Central memory CD8-positive, alpha-beta T cell (primary cell): ENCODE measurements around the gene FSCN2.
A peak's percentile ranks its signal among the peaks of the same experiment; 100 is the strongest.

ENCODE experiments used
- ATAC-seq: fragments of 150-1000 bp; cut with Tn5 transposase; replicated peaks from 2 replicates; pipeline ENCODE4 v1.10.0; 2022; ENCODE audit warnings: mild to moderate bottlenecking, moderate FRiP score, moderate number of reproducible peaks; ENCODE audit not compliant: poor library complexity, severe bottlenecking; ENCODE audit errors: extremely low read depth
- DNase-seq, 2 donors: peaks; one replicate each; pipeline ENCODE4 v3.0.0; 2021; ENCODE audit warnings: low spot score in 2 of 2
- H3K27ac Mint-ChIP-seq: one replicate; pipeline ENCODE4 v1.8.0; 2022; ENCODE audit warnings: low read depth, mild to moderate bottlenecking, moderate library complexity, mixed read lengths
- H3K27me3 Mint-ChIP-seq: one replicate; pipeline ENCODE4 v1.8.0; 2022; ENCODE audit warnings: mixed read lengths
- H3K36me3 Mint-ChIP-seq: one replicate; pipeline ENCODE4 v1.8.0; 2022; ENCODE audit warnings: mild to moderate bottlenecking, moderate library complexity, mixed read lengths; ENCODE audit not compliant: insufficient read depth
- H3K4me1 Mint-ChIP-seq: one replicate; pipeline ENCODE4 v1.8.0; 2022; ENCODE audit warnings: mixed read lengths
- H3K4me3 Mint-ChIP-seq: one replicate; pipeline ENCODE4 v1.8.0; 2022; ENCODE audit warnings: mild to moderate bottlenecking, moderate library complexity, mixed read lengths
- H3K9me3 Mint-ChIP-seq: one replicate; pipeline ENCODE4 v1.8.0; 2022; ENCODE audit warnings: mixed read lengths

Gene FSCN2

DNA sequence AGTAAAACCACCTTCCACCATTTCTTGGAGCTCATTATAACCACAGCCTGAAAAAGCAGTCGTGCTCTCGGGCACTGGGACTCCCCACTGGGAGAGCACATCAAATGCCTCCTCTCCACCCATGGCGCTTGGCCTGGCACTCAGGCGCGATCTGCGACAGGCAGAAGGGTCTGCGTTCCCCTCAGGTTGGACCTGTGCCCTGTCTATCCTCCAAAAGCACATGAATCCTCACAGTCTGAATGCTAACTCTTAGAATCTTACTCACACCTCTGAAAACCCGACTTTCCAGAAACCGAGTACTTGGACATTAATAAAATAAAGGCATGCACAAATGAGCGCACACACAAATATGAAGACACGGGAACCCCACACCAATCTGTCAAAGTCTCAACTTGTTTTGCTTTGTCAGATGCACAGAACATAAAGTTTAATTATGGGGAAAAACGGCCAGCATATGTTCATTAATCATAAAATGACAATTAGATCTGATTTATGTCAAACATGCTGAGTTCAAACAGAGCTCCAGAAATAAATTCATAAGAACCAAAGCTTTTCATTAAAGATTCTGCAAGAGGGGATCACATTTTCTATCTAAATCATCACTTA lies 44.5 kb downstream of the FSCN2 start:
- no peaks in the 10 kb centered on the region for H3K27me3 Mint-ChIP-seq
- peaks cover 26% of the 10 kb centered on the region for H3K36me3 Mint-ChIP-seq
- H3K9me3 Mint-ChIP-seq: no peaks in the 10 kb centered on the region
- no peak for ATAC-seq
- no peak for DNase-seq
- no peak overlapping the region for H3K27ac Mint-ChIP-seq
- no peak overlapping the region for H3K4me3 Mint-ChIP-seq
- H3K4me1 Mint-ChIP-seq: peaks cover 7% of the 10 kb centered on the region

DNA sequence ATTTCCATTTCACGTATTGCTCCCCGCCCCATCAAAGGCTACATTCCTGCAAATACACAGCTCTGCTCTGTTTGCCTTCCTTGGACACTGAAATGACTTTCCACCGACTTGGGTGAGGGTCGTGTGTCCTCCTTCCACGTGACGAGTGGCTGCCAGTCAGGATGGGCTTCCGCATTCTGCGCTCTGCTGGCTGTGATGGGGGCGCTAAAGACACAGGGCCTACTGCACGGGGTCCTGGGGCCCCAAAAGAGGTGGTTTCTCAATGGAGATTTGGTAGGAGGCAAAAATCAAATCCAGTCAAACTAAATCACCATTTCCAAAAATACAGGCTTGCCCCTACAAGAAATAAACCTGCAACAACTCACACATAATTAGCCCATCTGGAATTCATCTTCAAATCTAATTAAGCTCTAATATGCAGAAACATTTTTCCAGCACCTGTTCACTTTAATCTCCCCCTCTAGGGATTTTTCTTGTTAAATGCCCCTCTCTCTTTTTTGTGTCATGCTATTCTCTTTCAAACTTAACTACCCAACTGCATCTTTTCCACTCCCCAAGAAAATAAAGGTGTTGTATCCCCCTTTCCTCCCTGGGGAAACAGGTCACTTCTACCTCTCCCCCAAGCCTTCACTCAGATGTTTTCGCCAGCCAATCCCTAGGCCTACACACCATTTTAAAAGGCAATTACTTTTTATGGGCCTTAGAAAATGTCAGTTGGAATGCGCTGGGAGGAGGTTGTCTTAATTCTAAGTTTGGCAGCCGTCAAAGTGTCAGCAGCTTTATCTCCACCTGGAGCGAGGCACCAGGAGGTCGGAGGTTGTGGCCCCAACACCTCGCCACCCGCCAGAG lies 45.8 kb downstream of the FSCN2 start:
- Mint-ChIP-seq H3K27me3 (no peaks in the 10 kb centered on the region), H3K9me3 (no peaks in the 10 kb centered on the region), H3K27ac (no peak overlapping the region), H3K36me3 (peaks cover 16% of the 10 kb centered on the region), H3K4me1 (peaks cover 16% of the 10 kb centered on the region), H3K4me3 (no peak overlapping the region)
- ATAC-seq (no peak), DNase-seq (no peak)

DNA sequence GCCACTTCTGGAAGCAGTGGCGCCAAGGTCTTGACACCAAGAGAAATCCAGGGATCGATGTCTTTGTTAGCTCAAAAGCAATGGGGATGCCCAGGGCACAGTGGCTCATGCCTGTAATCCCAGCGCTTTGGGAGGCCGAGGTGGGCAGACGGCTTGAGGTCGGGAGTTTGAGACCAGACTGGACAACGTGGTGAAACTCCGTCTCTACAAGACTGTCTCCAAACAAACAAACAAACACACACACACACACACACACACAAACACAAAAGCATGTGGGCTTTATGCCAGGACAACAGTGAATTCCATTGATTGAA lies 46.4 kb downstream of the FSCN2 start:
- H3K9me3 Mint-ChIP-seq: no peaks in the 10 kb centered on the region
- no peak overlapping the region for H3K27ac Mint-ChIP-seq
- H3K27me3 Mint-ChIP-seq: no peaks in the 10 kb centered on the region
- H3K4me3 Mint-ChIP-seq: no peak overlapping the region
- ATAC-seq (no peak), DNase-seq (no peak)
- H3K4me1 Mint-ChIP-seq: peaks cover 20% of the 10 kb centered on the region
- H3K36me3 Mint-ChIP-seq: peaks cover 13% of the 10 kb centered on the region

DNA sequence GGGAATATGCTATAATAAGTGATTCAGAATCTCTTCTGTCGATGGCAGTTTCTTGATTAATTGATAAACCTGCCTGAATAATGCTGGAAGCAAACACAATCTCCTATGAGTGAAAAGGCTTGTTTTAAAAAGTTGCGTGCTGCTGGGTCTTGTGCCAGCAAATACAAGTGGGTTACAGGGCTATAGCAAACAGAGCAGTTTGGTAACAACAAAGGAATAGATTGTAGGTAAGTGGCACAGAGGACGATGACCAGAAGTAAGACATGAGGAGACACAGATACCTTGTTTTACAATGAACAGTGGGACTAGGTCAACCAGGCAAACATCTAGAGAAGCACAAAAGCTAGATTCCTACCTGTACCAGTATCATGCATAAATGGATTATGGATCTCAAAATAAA lies 47.7 kb downstream of the FSCN2 start:
- H3K27ac Mint-ChIP-seq: no peak overlapping the region

DNA sequence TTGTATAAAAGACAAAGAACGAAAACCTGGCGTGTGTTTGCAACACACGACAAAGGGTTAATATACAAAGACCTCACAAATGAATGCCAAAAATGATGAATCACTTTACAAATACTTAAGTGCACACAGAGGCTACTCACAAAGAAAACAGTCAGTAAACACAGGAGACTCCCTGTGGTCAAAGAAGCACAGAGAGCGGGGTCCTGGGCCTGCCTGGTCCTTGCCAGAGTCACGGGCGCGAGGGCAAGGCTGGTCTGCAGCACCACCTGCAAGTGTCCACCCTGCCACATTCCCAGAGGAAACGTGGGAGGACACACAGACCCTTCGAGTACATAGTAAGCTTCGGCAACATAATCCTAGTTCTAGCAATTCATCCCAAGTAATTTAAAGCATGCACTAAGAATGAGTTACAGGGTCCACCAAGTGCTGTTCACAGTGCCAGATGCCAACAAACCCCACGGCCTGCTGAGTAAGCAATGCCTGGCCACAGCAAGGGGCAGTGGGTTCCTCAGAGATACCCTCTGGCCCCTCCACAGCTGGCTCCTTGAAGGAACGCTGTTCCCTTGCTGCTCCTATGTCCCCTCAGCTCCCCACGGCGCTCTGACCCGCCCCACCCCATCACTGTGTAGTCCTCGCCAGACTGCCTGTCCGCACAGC lies 48.6 kb downstream of the FSCN2 start:
- Mint-ChIP-seq H3K9me3 (no peaks in the 10 kb centered on the region), H3K4me3 (no peak overlapping the region), H3K4me1 (peaks cover 33% of the 10 kb centered on the region), H3K27ac (peak overlapping the region; percentile 56), H3K36me3 (peaks cover 7% of the 10 kb centered on the region), H3K27me3 (no peaks in the 10 kb centered on the region)
- no peak for DNase-seq
- ATAC-seq: no peak

More for the DNA sequence above, 47.7 kb downstream of the FSCN2 start:
- DNase-seq (no peak), ATAC-seq (no peak)
- Mint-ChIP-seq H3K27me3 (no peaks in the 10 kb centered on the region), H3K36me3 (peaks cover 9% of the 10 kb centered on the region), H3K4me1 (peaks cover 33% of the 10 kb centered on the region), H3K9me3 (no peaks in the 10 kb centered on the region), H3K4me3 (no peak overlapping the region)

DNA sequence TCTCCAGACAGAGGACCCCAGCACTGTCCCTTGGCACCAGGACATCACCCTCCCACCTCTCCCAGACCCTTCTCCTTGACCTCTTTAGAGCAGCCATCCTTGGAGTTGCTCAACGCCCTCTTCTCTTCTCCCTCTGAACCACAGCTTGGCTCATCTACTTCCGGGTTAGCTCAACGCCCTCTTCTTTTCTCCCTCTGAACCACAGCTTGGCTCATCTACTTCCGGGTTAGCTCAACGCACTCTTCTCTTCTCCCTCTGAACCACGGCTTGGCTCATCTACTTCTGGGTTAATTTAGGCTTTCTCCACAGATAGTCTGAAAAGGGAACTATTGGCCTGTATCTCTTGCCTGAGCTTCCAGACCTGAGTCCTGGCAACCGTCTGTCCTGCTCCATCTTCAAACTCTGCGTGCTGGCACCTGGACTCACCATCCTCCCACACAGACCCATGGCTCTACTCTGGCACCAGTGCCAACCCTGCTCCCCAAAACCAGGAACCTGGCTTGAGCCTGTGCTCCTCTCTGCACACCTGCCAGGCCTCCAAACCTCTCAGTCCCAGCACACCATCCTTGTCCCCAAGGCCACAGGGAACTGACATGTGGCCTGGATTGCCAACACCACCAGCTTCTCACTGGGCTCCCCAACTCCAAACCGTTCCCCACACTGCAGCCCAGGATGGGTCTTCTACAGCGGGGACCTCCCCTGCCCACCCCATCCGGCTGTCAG lies 49.3 kb downstream of the FSCN2 start:
- H3K4me1 Mint-ChIP-seq: peaks cover 33% of the 10 kb centered on the region
- H3K27me3 Mint-ChIP-seq: no peaks in the 10 kb centered on the region
- H3K27ac Mint-ChIP-seq: peak overlapping the region; percentile 56
- DNase-seq (no peak), ATAC-seq (no peak)
- H3K4me3 Mint-ChIP-seq: no peak overlapping the region
- no peaks in the 10 kb centered on the region for H3K9me3 Mint-ChIP-seq
- peaks cover 10% of the 10 kb centered on the region for H3K36me3 Mint-ChIP-seq

DNA sequence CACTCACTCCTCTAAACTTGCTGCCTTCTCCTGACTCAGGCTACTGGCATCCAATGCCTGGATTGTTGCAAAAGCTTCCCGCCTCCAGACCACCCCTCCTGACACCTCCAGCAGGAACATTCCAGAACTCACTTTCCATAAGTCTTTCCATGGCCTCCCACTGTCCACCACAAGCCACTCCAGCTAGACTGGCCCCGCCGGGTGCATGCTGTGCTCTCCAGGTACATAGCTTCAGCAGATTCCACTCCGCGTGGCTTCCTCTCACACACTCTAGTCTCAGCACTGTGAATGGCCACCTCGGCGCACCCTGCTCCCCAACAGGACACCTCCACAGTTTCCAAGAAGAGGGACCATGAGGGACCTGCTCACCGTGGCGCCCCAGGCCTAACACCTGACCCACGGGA lies 49.9 kb downstream of the FSCN2 start:
- Mint-ChIP-seq H3K4me3 (no peak overlapping the region), H3K27ac (peak overlapping the region; percentile 56), H3K4me1 (peaks cover 33% of the 10 kb centered on the region), H3K36me3 (peaks cover 10% of the 10 kb centered on the region), H3K27me3 (no peaks in the 10 kb centered on the region), H3K9me3 (no peaks in the 10 kb centered on the region)
- DNase-seq (no peak), ATAC-seq (no peak)

DNA sequence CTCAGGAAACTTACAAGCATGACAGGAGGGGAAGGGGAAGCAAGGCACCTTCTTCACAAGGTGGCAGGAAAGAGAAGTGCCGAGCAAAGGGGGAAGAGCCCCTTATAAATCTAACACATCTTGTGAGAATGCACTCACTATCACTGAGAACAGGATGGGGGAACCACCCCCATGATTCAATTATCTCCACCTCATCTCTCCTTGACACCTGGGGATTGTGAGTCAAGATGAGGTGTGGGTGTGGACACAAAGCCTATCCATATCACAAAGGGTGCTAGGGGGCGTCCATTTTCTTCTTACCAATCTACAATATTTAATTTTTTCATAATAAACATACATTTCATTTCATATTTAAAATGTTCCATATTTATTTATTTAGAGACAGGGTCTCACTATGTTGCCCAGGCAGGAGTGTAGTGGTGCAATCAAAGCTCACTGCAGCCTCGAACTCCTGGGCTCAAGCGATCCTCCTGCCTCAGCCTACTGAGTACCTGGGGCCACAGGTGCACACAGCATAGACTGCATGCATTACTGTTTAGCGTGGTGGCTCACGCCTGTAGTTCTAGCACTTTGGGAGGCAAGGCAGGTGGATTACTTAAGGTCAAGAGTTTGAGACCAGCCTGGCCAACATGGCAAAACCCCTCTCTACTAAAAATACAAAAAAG lies 50.5 kb downstream of the FSCN2 start:
- no peak for ATAC-seq
- no peaks in the 10 kb centered on the region for H3K27me3 Mint-ChIP-seq
- peaks cover 16% of the 10 kb centered on the region for H3K36me3 Mint-ChIP-seq

DNA sequence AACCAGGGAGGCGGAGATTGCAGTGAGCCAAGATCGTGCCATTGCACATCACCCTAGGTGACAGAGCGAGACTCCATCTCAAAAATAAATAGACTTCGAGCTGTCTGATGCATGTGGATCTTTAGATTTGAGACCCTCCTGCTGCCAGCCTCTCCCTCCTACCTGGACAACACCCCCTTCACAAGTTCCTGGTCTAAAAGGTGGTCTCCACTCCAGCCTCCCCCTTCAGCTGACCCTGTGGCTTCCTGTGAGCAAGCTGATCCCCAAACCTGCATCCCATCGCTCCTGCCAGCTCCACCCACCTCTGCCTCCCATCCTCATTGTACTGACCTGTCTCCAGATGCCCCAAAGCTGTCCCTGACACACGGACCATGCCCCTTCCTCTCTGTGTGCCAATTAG lies 51.1 kb downstream of the FSCN2 start:
- no peak for ATAC-seq
- no peaks in the 10 kb centered on the region for H3K27me3 Mint-ChIP-seq

More for the DNA sequence above, 50.5 kb downstream of the FSCN2 start:
- DNase-seq: no peak
- H3K27ac Mint-ChIP-seq: peak overlapping the region; percentile 56
- no peaks in the 10 kb centered on the region for H3K9me3 Mint-ChIP-seq
- H3K4me1 Mint-ChIP-seq: peaks cover 33% of the 10 kb centered on the region
- H3K4me3 Mint-ChIP-seq: no peak overlapping the region

DNA sequence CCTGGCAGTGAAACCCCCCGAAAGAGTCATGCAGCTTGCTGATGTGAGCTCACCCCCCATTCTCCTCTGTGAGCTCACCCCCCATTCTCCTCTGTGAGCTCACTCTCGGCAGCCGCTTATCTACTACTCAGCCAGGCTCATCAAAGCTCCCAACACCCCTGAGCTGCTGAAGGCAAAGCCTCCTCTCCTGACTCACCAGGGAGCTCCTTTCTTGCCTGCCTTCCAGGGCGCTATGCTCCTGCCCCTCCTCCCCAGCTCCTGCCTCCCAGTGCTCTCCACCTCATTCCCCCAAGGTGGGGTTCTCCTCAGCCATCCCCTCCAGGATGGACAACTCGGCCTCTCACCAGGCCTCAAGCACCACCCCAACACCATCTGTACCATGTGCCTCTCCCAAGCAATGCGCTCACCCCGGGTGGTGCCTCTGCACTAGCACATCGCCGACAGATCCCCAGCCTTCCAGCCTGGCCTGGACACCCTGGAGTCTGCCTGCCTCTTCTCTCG lies 51.7 kb downstream of the FSCN2 start:
- Mint-ChIP-seq H3K4me1 (peaks cover 33% of the 10 kb centered on the region), H3K27ac (peak overlapping the region; percentile 82), H3K9me3 (no peaks in the 10 kb centered on the region), H3K36me3 (peaks cover 22% of the 10 kb centered on the region), H3K4me3 (no peak overlapping the region), H3K27me3 (no peaks in the 10 kb centered on the region)
- DNase-seq (no peak), ATAC-seq (no peak)

More for the DNA sequence above, 51.1 kb downstream of the FSCN2 start:
- Mint-ChIP-seq H3K4me1 (peaks cover 33% of the 10 kb centered on the region), H3K27ac (no peak overlapping the region), H3K36me3 (peaks cover 20% of the 10 kb centered on the region), H3K9me3 (no peaks in the 10 kb centered on the region), H3K4me3 (no peak overlapping the region)
- DNase-seq: no peak

DNA sequence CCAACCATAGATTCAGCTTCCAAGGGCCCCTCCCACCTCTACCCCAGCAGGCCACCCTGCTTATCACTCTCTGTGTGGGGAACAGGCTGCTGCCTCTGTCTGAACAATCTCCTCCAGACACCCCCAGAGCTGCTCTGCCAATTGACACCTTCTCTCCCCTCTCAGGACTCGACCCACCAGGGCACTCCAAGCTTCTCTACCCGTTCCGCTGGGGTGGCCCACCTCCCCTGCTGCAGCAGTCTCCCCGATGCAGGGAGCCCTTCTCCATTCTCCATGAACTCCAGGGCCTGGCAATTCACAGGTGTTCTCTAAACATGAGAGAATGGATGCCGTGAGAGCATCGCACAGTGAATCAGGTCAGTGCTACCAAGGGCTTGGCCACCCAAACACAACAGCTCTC lies 52.3 kb downstream of the FSCN2 start:
- H3K4me1 Mint-ChIP-seq: peaks cover 33% of the 10 kb centered on the region
- peaks cover 27% of the 10 kb centered on the region for H3K36me3 Mint-ChIP-seq

DNA sequence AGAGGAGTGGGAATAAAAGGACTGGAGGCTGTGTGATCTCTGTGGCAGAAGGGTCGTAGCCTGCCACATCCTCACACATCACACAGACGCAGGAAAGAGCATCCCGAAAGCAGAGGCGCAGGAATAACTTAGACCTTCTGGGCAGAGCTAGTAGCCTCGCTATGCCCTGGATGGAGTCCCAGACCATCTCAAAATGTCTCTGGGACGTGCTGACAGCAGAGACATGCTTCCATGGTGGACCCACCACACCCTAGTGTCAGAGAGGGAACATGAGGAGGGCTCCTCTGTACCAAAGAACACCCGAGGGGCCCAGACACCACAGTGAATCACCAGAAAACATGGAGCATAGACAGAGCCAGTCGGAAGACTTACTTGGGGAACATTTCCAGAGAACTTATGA lies 53.6 kb downstream of the FSCN2 start:
- Mint-ChIP-seq H3K9me3 (no peaks in the 10 kb centered on the region), H3K4me1 (peaks cover 33% of the 10 kb centered on the region), H3K36me3 (peaks cover 33% of the 10 kb centered on the region), H3K27me3 (no peaks in the 10 kb centered on the region), H3K4me3 (no peak overlapping the region), H3K27ac (no peak overlapping the region)
- no peak for ATAC-seq
- no peak for DNase-seq

More for the DNA sequence above, 52.3 kb downstream of the FSCN2 start:
- no peak for ATAC-seq
- Mint-ChIP-seq H3K4me3 (no peak overlapping the region), H3K27me3 (no peaks in the 10 kb centered on the region), H3K27ac (peak overlapping the region; percentile 82), H3K9me3 (no peaks in the 10 kb centered on the region)
- DNase-seq: no peak
